EL (cell line): Measurements from ENCODE around the gene NGB.
"Not testable (repeated sequence)": the region's sequence is repeated elsewhere in the genome, so short reads cannot be mapped to it uniquely, and the experiment has no call there.

ENCODE experiments used
- DNase-seq: peaks from one replicate; pipeline ENCODE4 v3.0.0-alpha.2; 2016

NGB gene

GRCh38 chr14:77271113-77271710, at the start of gene NGB:
Gene NGB, minus strand, starts transcription at chr14:77271206. Its CDS starts 269 bp downstream, at chr14:77270937.
- no peak for DNase-seq

- DNase-seq = peak; percentile 91
Observed at GRCh38 chr14:77320238-77320935, 49.4 kb upstream of the NGB start, which contains the start of gene POMT2. Gene POMT2, minus strand, starts transcription at chr14:77320883. Its CDS starts 202 bp downstream, at chr14:77320681.

- no peak for DNase-seq
Observed at GRCh38 chr14:77319422-77319821, 48.4 kb upstream of the NGB start.

- DNase-seq = not testable (repeated sequence)
Observed at GRCh38 chr14:77318756-77319155, 47.8 kb upstream of the NGB start.

- no peak for DNase-seq
Observed at GRCh38 chr14:77318006-77318553, 47.1 kb upstream of the NGB start.

- no peak for DNase-seq
Observed at GRCh38 chr14:77316872-77317301, 45.9 kb upstream of the NGB start.

GRCh38 chr14:77316195-77316505, 45.1 kb upstream of the NGB start:
- DNase-seq = no peak

GRCh38 chr14:77314539-77315457, 43.8 kb upstream of the NGB start:
- DNase-seq = no peak

GRCh38 chr14:77314043-77314442, 43.0 kb upstream of the NGB start:
- DNase-seq = peak; percentile 89

GRCh38 chr14:77313371-77313770, 42.4 kb upstream of the NGB start:
- DNase-seq = no peak

GRCh38 chr14:77311217-77311616, 40.2 kb upstream of the NGB start:
- DNase-seq = no peak

- DNase-seq = no peak
Observed at GRCh38 chr14:77310026-77310425, 39.0 kb upstream of the NGB start.

- no peak for DNase-seq
Observed at GRCh38 chr14:77309131-77309530, 38.1 kb upstream of the NGB start.

GRCh38 chr14:77306851-77307496, 36.0 kb upstream of the NGB start:
- DNase-seq = peak; percentile 62

- DNase-seq = no peak
Observed at GRCh38 chr14:77306416-77306815, 35.4 kb upstream of the NGB start.

- no peak for DNase-seq
Observed at GRCh38 chr14:77305696-77306095, 34.7 kb upstream of the NGB start.

- DNase-seq = peak; percentile 94
Observed at GRCh38 chr14:77303417-77304156, 32.6 kb upstream of the NGB start.

- peak; percentile 69 for DNase-seq
Observed at GRCh38 chr14:77302926-77303325, 31.9 kb upstream of the NGB start.

GRCh38 chr14:77301103-77301502, 30.1 kb upstream of the NGB start:
- DNase-seq = peak; percentile 68

- DNase-seq = no peak
Observed at GRCh38 chr14:77299771-77300170, 28.8 kb upstream of the NGB start.

- DNase-seq = no peak
Observed at GRCh38 chr14:77296906-77297305, 25.9 kb upstream of the NGB start.

GRCh38 chr14:77296155-77296554, 25.1 kb upstream of the NGB start:
- no peak for DNase-seq
